Smooth muscle cell (in vitro differentiated cells): ENCODE results near the gene APBB2. TPM values are rescaled to one million over a fixed set of nuclear protein-coding genes. Genes with fewer than 3 reads are reported as not detected.

Experiments
- DNase-seq: peaks from one replicate; lab custom pipeline; 2025; ENCODE audit not compliant: unreplicated experiment; lab: John Stamatoyannopoulos, UW
- H2AFZ ChIP-seq: fragments of 200-600 bp; sonication (generic); 2 replicates; pipeline ENCODE4 v1.6.0; 2016; ENCODE audit warnings: antibody characterized with exemption, low read depth, mild to moderate bottlenecking
- H3F3A ChIP-seq: fragments of 200-600 bp; sonication (generic); 2 replicates; pipeline ENCODE4 v1.6.0; 2017; ENCODE audit warnings: antibody characterized with exemption, low read depth
- H3K27ac ChIP-seq: fragments of 200-600 bp; sonication (generic); 2 replicates; pipeline ENCODE4 v1.5.1; 2016; ENCODE audit warnings: low read depth, mild to moderate bottlenecking
- H3K27me3 ChIP-seq: fragments of 200-600 bp; sonication (generic); 2 replicates; pipeline ENCODE4 v1.6.1; 2016; ENCODE audit warnings: low read depth, mild to moderate bottlenecking
- H3K36me3 ChIP-seq: fragments of 200-600 bp; sonication (generic); 2 replicates; pipeline ENCODE4 v1.5.1; 2016; ENCODE audit warnings: low read depth
- H3K4me1 ChIP-seq: fragments of 200-600 bp; sonication (generic); 2 replicates; pipeline ENCODE4 v1.5.1; 2016; ENCODE audit warnings: low read depth
- H3K4me2 ChIP-seq: fragments of 200-600 bp; sonication (generic); 2 replicates; pipeline ENCODE4 v1.6.0; 2016; ENCODE audit warnings: mild to moderate bottlenecking
- H3K4me3 ChIP-seq: fragments of 200-600 bp; sonication (generic); 2 replicates; pipeline ENCODE4 v1.5.1; 2016; ENCODE audit warnings: mild to moderate bottlenecking
- H3K79me2 ChIP-seq: fragments of 200-600 bp; sonication (generic); 2 replicates; pipeline ENCODE4 v1.6.0; 2016; ENCODE audit warnings: low read depth, mild to moderate bottlenecking
- H3K9ac ChIP-seq: fragments of 200-600 bp; sonication (generic); 2 replicates; pipeline ENCODE4 v1.6.0; 2016; ENCODE audit warnings: low read depth
- H3K9me3 ChIP-seq: fragments of 200-600 bp; sonication (generic); replicated peaks from 2 replicates; pipeline ENCODE4 v1.5.1; 2016; ENCODE audit warnings: low read depth
- H4K20me1 ChIP-seq: fragments of 200-600 bp; sonication (generic); 2 replicates; pipeline ENCODE4 v1.6.0; 2016; ENCODE audit warnings: low read depth
- CTCF ChIP-seq: fragments of 200-600 bp; sonication (generic); IDR thresholded peaks from 2 replicates; pipeline ENCODE4 v1.5.1; 2017; ENCODE audit warnings: borderline replicate concordance, mild to moderate bottlenecking, antibody characterized with exemption; ENCODE audit not compliant: insufficient read depth, poor library complexity, severe bottlenecking
- WGBS: methylation state at CpG from one replicate; pipeline ENCODE4 v1.1.7; 2016; ENCODE audit warnings: low lambda C conversion rate; 5-methylcytosine and 5-hydroxymethylcytosine counted together
- polyA plus RNA-seq: library from polyadenylated mRNA; unstranded; fragments of >200 nt; fragmentation: Nextera tagmentation; extraction: Ambion mirVana; gene quantifications from 2 replicates; pipeline ENCODE4 v1.2.1, GENCODE V29; 2016
- total RNA-seq: library from RNA; depleted of rRNA; stranded (reverse); fragments of >200 nt; gene quantifications from 2 replicates; pipeline ENCODE4 v1.2.3, GENCODE V29; 2014

APBB2 gene
- total RNA-seq (60.9 and 83.9 TPM in 2 replicates), polyA plus RNA-seq (22.1 and 32.7 TPM in 2 replicates)

GRCh38 chr4:41214136-41214824 lies at the start of gene APBB2:
Gene APBB2 (minus strand): TSS chr4:41214542. CDS start chr4:41033254, 181,288 bp downstream.
- peak; percentile 79 for TF ChIP-seq CTCF
- H3K27ac ChIP-seq, result peak within 1 kb of the TSS; percentile 13
- WGBS, result 1% methylated on average over 67 of the region's 71 CpGs
- DNase-seq, result peak; percentile 85
- no peaks in the 10 kb centered on the region for H3K9me3 ChIP-seq
- H3K79me2 ChIP-seq, result peaks cover 47% of the 10 kb centered on the region
- peak within 1 kb of the TSS; percentile 91 for H3K4me3 ChIP-seq
- peak within 1 kb of the TSS; percentile 66 for H2AFZ ChIP-seq
- H3F3A ChIP-seq, result peaks cover 20% of the 10 kb centered on the region
- H3K9ac ChIP-seq, result peak within 1 kb of the TSS; percentile 79
- H3K36me3 ChIP-seq, result no peaks in the 10 kb centered on the region
- peaks cover 13% of the 10 kb centered on the region for H3K4me1 ChIP-seq
- peaks cover 10% of the 10 kb centered on the region for H4K20me1 ChIP-seq
- H3K27me3 ChIP-seq, result no peaks in the 10 kb centered on the region
- peak within 1 kb of the TSS; percentile 96 for H3K4me2 ChIP-seq

- no peaks in the 10 kb centered on the region for H3K36me3 ChIP-seq
- 99% methylated on average over 6 of the region's 6 CpGs for WGBS
These were observed 47.9 kb upstream of the APBB2 start for GRCh38 chr4:41262198-41262597.

GRCh38 chr4:41260116-41260733 lies 45.9 kb upstream of the APBB2 start:
- TF ChIP-seq CTCF, result no peak
- Histone ChIP-seq H3K4me1 (peaks cover 3% of the 10 kb centered on the region), H3K9ac (no peak overlapping the region), H4K20me1 (peaks cover 5% of the 10 kb centered on the region), H3K9me3 (no peaks in the 10 kb centered on the region), H3K27me3 (no peaks in the 10 kb centered on the region), H3K4me3 (no peak overlapping the region), H2AFZ (no peak overlapping the region), H3F3A (peaks cover 7% of the 10 kb centered on the region), H3K79me2 (no peaks in the 10 kb centered on the region), H3K4me2 (no peak overlapping the region), H3K36me3 (no peaks in the 10 kb centered on the region), H3K27ac (no peak overlapping the region)
- DNase-seq, result no peak
- 88% methylated on average over 9 of the region's 9 CpGs for WGBS

More at GRCh38 chr4:41262198-41262597, 47.9 kb upstream of the APBB2 start:
- H3K9me3 ChIP-seq, result no peaks in the 10 kb centered on the region
- H3K79me2 ChIP-seq, result no peaks in the 10 kb centered on the region
- no peak overlapping the region for H3K9ac ChIP-seq
- peaks cover 5% of the 10 kb centered on the region for H4K20me1 ChIP-seq
- no peak overlapping the region for H3K4me2 ChIP-seq
- no peak overlapping the region for H3K4me3 ChIP-seq
- no peak for TF ChIP-seq CTCF
- no peaks in the 10 kb centered on the region for H3K27me3 ChIP-seq
- H2AFZ ChIP-seq, result no peak overlapping the region
- H3K4me1 ChIP-seq, result no peaks in the 10 kb centered on the region
- H3K27ac ChIP-seq, result no peak overlapping the region
- DNase-seq, result no peak
- H3F3A ChIP-seq, result peaks cover 3% of the 10 kb centered on the region
